ENCODE results near the gene RNF17.
A peak's percentile ranks its signal among the peaks of the same experiment; 100 is the strongest.

- no peak for TF ChIP-seq MAX (IDR thresholded peaks at IDR 0.05; ENCODE audit: insufficient read depth, insufficient read length)
- no peak for TF ChIP-seq CTCF (IDR thresholded peaks at IDR 0.05; ENCODE audit: extremely low read depth in 1 of 2, insufficient read depth in 1 of 2, low read depth in 1 of 2, low read length in 2 of 2)
- peak; percentile 58 for TF ChIP-seq EZH2 (IDR thresholded peaks at IDR 0.05; ENCODE audit: borderline replicate concordance, low read depth, low read length, severe bottlenecking)
- no peak for TF ChIP-seq POLR2AphosphoS5 (IDR thresholded peaks at IDR 0.05; ENCODE audit: insufficient read depth, low read depth, low read length)
- no peak for TF ChIP-seq POLR2A (IDR thresholded peaks at IDR 0.05; ENCODE audit: low read depth, low read length)
- no peak for TF ChIP-seq GATA2 (IDR thresholded peaks at IDR 0.05; ENCODE audit: insufficient read depth, insufficient read length, low read depth, low read length)
- TF ChIP-seq JUN (IDR thresholded peaks at IDR 0.05; ENCODE audit: borderline replicate concordance, insufficient read depth, insufficient read length, low read depth) = no peak
- TF ChIP-seq FOS (IDR thresholded peaks at IDR 0.05; ENCODE audit: borderline replicate concordance, insufficient read depth, low read length) = no peak
Measured at GRCh38 chr13:24745861-24746617, 17.9 kb upstream of the RNF17 start.

Measured in endothelial cell of umbilical vein (primary cell).